Immature natural killer cell (primary cell): ENCODE data around the gene ELF2. TPM values are rescaled to one million over a fixed set of nuclear protein-coding genes. Genes with fewer than 3 reads are reported as not detected.
"Not testable (repeated sequence)": the region's sequence is repeated elsewhere in the genome, so short reads cannot be mapped to it uniquely, and the experiment has no call there.

Experiments used
- DNase-seq, 3 donors: peaks; one replicate each; pipeline ENCODE4 v3.0.0; 2022; ENCODE audit warnings: mixed read lengths in 1 of 3
- H3K27ac Mint-ChIP-seq, 6 donors: one replicate each; pipeline ENCODE4 v1.8.0; 2020; ENCODE audit warnings: mixed read lengths in 6 of 6, mild to moderate bottlenecking in 5 of 6, inconsistent platforms in 4 of 6, moderate library complexity in 3 of 6
- H3K27me3 Mint-ChIP-seq, 3 donors: one replicate each; pipeline ENCODE4 v1.8.0; 2020 to 2021; ENCODE audit warnings: low read depth in 3 of 3, mild to moderate bottlenecking in 3 of 3, mixed read lengths in 3 of 3, moderate library complexity in 3 of 3, inconsistent platforms in 1 of 3
- H3K36me3 Mint-ChIP-seq, 3 donors: one replicate each; pipeline ENCODE4 v1.8.0; 2020; ENCODE audit warnings: mixed read lengths in 3 of 3, inconsistent platforms in 2 of 3, mild to moderate bottlenecking in 2 of 3
- H3K4me1 Mint-ChIP-seq, 2 donors: one replicate each; pipeline ENCODE4 v1.8.0; 2020; ENCODE audit warnings: inconsistent platforms in 2 of 2, mild to moderate bottlenecking in 2 of 2, mixed read lengths in 2 of 2, moderate library complexity in 1 of 2
- H3K4me3 Mint-ChIP-seq, 5 donors: one replicate each; pipeline ENCODE4 v1.8.0; 2020; ENCODE audit warnings: mild to moderate bottlenecking in 5 of 5, mixed read lengths in 5 of 5, inconsistent platforms in 3 of 5, moderate library complexity in 3 of 5
- H3K9me3 Mint-ChIP-seq, 6 donors: one replicate each; pipeline ENCODE4 v1.8.0; 2020; ENCODE audit warnings: mild to moderate bottlenecking in 6 of 6, mixed read lengths in 6 of 6, inconsistent platforms in 4 of 6, moderate library complexity in 3 of 6
- polyA plus RNA-seq, 3 donors: library from polyadenylated mRNA; unstranded; fragments of 300-500 nt; fragmentation: Illumina TruSeq; gene quantifications; one replicate each; pipeline ENCODE4 v1.2.3, GENCODE V29; 2021

ELF2 gene
- polyA plus RNA-seq, 3 donors from 2014 or later: 35.9 to 45.7 (median 38.8) TPM

DNA sequence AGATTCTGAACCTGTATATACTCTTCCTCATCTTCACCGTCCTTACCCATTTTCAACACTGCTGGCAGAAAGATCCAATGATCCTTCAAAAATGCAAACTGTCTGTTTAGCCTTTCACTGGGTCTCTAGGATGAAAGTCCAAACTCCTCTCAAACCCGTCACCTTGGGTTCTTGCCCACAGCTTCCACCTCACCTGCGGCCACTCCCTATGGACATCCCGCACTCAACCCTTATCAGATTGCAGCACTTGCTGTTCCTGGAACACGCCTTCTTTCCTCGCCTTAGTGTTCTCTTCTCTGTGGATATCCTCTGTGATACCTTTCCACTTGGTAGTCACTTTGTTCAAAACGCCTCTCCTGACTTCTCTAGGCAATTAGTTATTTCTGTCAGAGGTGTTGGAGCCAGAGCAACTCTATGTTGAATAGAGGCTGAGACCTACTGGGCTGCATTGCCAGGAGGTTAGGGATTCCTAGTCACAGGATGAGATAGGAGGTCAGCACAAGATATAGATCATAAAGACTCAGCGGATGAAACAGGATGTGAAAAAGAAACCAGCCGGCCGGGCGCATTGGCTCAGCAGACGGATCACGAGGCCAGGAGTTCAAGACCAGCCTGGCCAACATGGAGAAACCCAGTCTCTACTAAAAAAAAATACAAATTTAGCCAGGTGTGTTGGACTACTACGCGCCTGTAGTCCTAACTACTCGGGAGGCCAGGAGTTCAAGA is 165.6 kb downstream of the ELF2 start:
- H3K27me3 Mint-ChIP-seq: peaks cover 8 to 16% (median 10%) of the 10 kb centered on the region in 3 donors
- H3K4me3 Mint-ChIP-seq: no peak overlapping the region
- DNase-seq: no peak
- H3K9me3 Mint-ChIP-seq: no peaks in the 10 kb centered on the region
- H3K27ac Mint-ChIP-seq: peak overlapping the region in 1 of 6 donors; percentile 13
- peaks cover 0 to 5% (median 3%) of the 10 kb centered on the region in 3 donors for H3K36me3 Mint-ChIP-seq
- H3K4me1 Mint-ChIP-seq: peaks cover 12 to 13% of the 10 kb centered on the region in 2 donors

DNA sequence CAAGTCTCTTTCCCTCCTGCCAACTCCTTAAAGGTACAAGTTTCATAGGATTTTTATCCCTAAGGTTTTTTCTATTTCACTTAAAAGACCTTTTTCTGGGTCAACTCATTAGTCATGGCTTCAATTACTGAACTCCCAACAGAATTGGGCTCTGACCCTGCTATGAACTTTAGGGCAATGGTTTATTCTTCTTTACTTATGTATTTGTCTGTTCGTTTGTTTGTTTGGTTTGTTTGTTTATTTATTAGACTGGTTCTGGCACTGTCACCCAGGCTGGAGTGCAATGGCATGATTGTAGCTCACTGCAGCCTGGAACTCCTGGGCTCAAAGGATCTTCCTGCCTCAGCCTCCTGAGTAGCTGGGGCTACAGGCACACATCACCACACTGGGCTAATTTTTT is 167.3 kb downstream of the ELF2 start:
- Mint-ChIP-seq H3K27me3 (peaks cover 1 to 5% (median 1%) of the 10 kb centered on the region in 3 donors), H3K4me3 (no peak overlapping the region), H3K9me3 (no peaks in the 10 kb centered on the region), H3K27ac (no peak overlapping the region), H3K4me1 (peaks cover 2% of the 10 kb centered on the region in 2 donors), H3K36me3 (peaks cover 0 to 5% (median 3%) of the 10 kb centered on the region in 3 donors)
- DNase-seq: no peak

- H3K36me3 Mint-ChIP-seq, H3K4me1 Mint-ChIP-seq, H3K9me3 Mint-ChIP-seq, H3K4me3 Mint-ChIP-seq, DNase-seq, H3K27me3 Mint-ChIP-seq: not testable (repeated sequence)
- peak overlapping the region in 1 of 6 donors; percentile 28 for H3K27ac Mint-ChIP-seq
Measured at GRCh38 chr4:139008278-139008677, 168.7 kb downstream of the ELF2 start.

DNA sequence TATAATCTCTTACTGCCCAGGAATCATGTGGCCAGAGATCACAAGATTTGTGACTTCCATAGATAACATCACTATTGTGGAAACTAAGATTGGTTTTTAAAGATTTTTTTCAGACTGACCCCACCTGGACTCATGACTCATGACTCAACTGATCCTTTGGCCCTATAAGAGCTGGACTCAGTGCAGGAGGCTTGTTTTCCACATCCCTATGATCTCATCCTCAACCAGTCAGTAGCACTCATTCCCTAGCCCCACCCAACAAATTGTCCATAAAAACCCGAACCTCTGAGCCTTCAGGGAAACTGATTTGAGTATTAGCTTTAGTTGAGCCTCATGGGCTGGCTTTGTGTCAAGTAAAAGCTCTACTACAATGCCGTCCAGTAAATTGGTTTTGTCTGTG is 169.4 kb downstream of the ELF2 start:
- no peak for DNase-seq
- peaks cover 0 to 5% (median 3%) of the 10 kb centered on the region in 3 donors for H3K36me3 Mint-ChIP-seq
- H3K4me1 Mint-ChIP-seq: no peaks in the 10 kb centered on the region
- H3K27ac Mint-ChIP-seq: peak overlapping the region in 1 of 6 donors; percentile 58
- no peaks in the 10 kb centered on the region for H3K9me3 Mint-ChIP-seq
- H3K4me3 Mint-ChIP-seq: no peak overlapping the region
- peaks cover 0 to 3% (median 0%) of the 10 kb centered on the region in 3 donors for H3K27me3 Mint-ChIP-seq

Other genes with a start within 250 kb of the ELF2 start
- under 1 TPM in 2 of 3 donors, not detected in 1; 0.83 to 0.86 TPM for gene NOCT, start 161.4 kb downstream of the ELF2 start, polyA plus RNA-seq
- gene MGARP, start 103.0 kb upstream of the ELF2 start, polyA plus RNA-seq: under 1 TPM in 1 of 3 donors, not detected in 2; 0.27 TPM
- 10 to 100 TPM; 19.6 to 33.9 (median 22.1) TPM for gene NAA15, start 124.3 kb upstream of the ELF2 start, polyA plus RNA-seq
- gene NDUFC1, start 125.3 kb upstream of the ELF2 start, polyA plus RNA-seq: 10 to 100 TPM; 47.4 to 80.1 (median 77.8) TPM